CD14-positive monocyte (primary cell): ENCODE data around the gene KCNA1. TPM values are rescaled to one million over a fixed set of nuclear protein-coding genes. Genes with fewer than 3 reads are reported as not detected.

Source experiments
- DNase-seq, 3 donors: peaks; one replicate each; pipeline ENCODE4 v3.0.0-alpha.2; 2011 to 2022
- H2AFZ ChIP-seq: 2 replicates; pipeline ENCODE4 v1.6.0; 2012; ENCODE audit warnings: mild to moderate bottlenecking, low read depth, low read length, inconsistent platforms; ENCODE audit not compliant: insufficient read depth, poor library complexity, severe bottlenecking
- H3K27ac ChIP-seq, 2 donors: 1 replicate in 1 of 2; 2 replicates in 1 of 2; pipeline ENCODE4 v1.5.1; 2012 to 2013; ENCODE audit warnings: low read length in 2 of 2, control low read depth in 1 of 2, inconsistent platforms in 1 of 2, low read depth in 1 of 2, mild to moderate bottlenecking in 1 of 2
- H3K27me3 ChIP-seq, 2 donors: one replicate each; pipeline versions ENCODE4 v1.6.0 to v1.6.1; 2011 to 2013; ENCODE audit warnings: low read length in 2 of 2; ENCODE audit not compliant: control insufficient read depth in 2 of 2, insufficient read depth in 2 of 2
- H3K36me3 ChIP-seq, 2 donors: replicated peaks in 1 of 2; 1 replicate in 1 of 2; 2 replicates in 1 of 2; pipeline versions ENCODE4 v1.5.1 to v1.6.1; 2012 to 2013; ENCODE audit warnings: low read length in 2 of 2, control low read depth in 1 of 2, inconsistent platforms in 1 of 2, mild to moderate bottlenecking in 1 of 2; ENCODE audit not compliant: insufficient read depth in 2 of 2, control insufficient read depth in 1 of 2
- H3K4me1 ChIP-seq, 2 donors: 1 replicate in 1 of 2; 2 replicates in 1 of 2; pipeline versions ENCODE4 v1.5.1 to v1.6.1; 2012 to 2013; ENCODE audit warnings: low read length in 2 of 2, control low read depth in 1 of 2, inconsistent platforms in 1 of 2, mild to moderate bottlenecking in 1 of 2, moderate library complexity in 1 of 2; ENCODE audit not compliant: insufficient read depth in 2 of 2, control insufficient read depth in 1 of 2
- H3K4me2 ChIP-seq: replicated peaks from 2 replicates; pipeline ENCODE3; 2012; ENCODE audit warnings: low read length, moderate library complexity, mild to moderate bottlenecking; ENCODE audit not compliant: poor library complexity, severe bottlenecking; ENCODE audit errors: extremely low read depth
- H3K4me3 ChIP-seq, 3 experiments: fragments of 200-600 bp in 1 of 3; sonication (generic) in 1 of 3; replicated peaks in 1 of 3; 1 replicate in 2 of 3; 2 replicates in 1 of 3; pipeline ENCODE4 v1.5.1; 2011 to 2013; ENCODE audit warnings: low read length in 3 of 3, mild to moderate bottlenecking in 3 of 3, control low read depth in 2 of 3, low read depth in 2 of 3, inconsistent platforms in 1 of 3, moderate library complexity in 1 of 3
- H3K79me2 ChIP-seq: 2 replicates; pipeline ENCODE4 v1.6.0; 2012; ENCODE audit warnings: mild to moderate bottlenecking, control low read depth, inconsistent platforms, low read length, moderate library complexity; ENCODE audit not compliant: insufficient read depth
- H3K9ac ChIP-seq: 2 replicates; pipeline ENCODE4 v1.6.0; 2017; ENCODE audit warnings: low read length, mild to moderate bottlenecking; ENCODE audit not compliant: insufficient read depth, poor library complexity, severe bottlenecking
- H3K9me3 ChIP-seq, 2 donors: replicated peaks in 1 of 2; 1 replicate in 1 of 2; 2 replicates in 1 of 2; pipeline versions ENCODE4 v1.5.1 to v1.6.1; 2012 to 2013; ENCODE audit warnings: low read length in 2 of 2, control low read depth in 1 of 2; ENCODE audit not compliant: control insufficient read depth in 1 of 2, insufficient read depth in 1 of 2
- H4K20me1 ChIP-seq: 2 replicates; pipeline ENCODE4 v1.6.0; 2012; ENCODE audit warnings: mild to moderate bottlenecking, low read length, control low read depth, moderate library complexity; ENCODE audit not compliant: insufficient read depth
- H3K27ac Mint-ChIP-seq, 7 donors: one replicate each; pipeline ENCODE4 v1.8.0; 2020; ENCODE audit warnings: mild to moderate bottlenecking in 7 of 7, mixed read lengths in 7 of 7, moderate library complexity in 6 of 7, inconsistent platforms in 2 of 7
- H3K27me3 Mint-ChIP-seq, 3 donors: one replicate each; pipeline ENCODE4 v1.8.0; 2021 to 2022; ENCODE audit warnings: low read depth in 3 of 3, mild to moderate bottlenecking in 3 of 3, mixed read lengths in 3 of 3, moderate library complexity in 3 of 3, inconsistent platforms in 1 of 3
- H3K36me3 Mint-ChIP-seq, 2 donors: one replicate each; pipeline ENCODE4 v1.8.0; 2020; ENCODE audit warnings: mixed read lengths in 2 of 2, inconsistent platforms in 1 of 2, mild to moderate bottlenecking in 1 of 2
- H3K4me1 Mint-ChIP-seq: one replicate; pipeline ENCODE4 v1.8.0; 2020; ENCODE audit warnings: mild to moderate bottlenecking, mixed read lengths
- H3K4me3 Mint-ChIP-seq, 2 donors: one replicate each; pipeline ENCODE4 v1.8.0; 2020; ENCODE audit warnings: mild to moderate bottlenecking in 2 of 2, mixed read lengths in 2 of 2, moderate library complexity in 1 of 2
- H3K9me3 Mint-ChIP-seq, 7 donors: one replicate each; pipeline ENCODE4 v1.8.0; 2020 to 2022; ENCODE audit warnings: mixed read lengths in 7 of 7, mild to moderate bottlenecking in 6 of 7, moderate library complexity in 6 of 7, inconsistent platforms in 2 of 7
- CTCF ChIP-seq: fragments of 200-600 bp; IDR thresholded peaks from one replicate; pipeline ENCODE4 v1.8.0; 2022; ENCODE audit warnings: antibody characterized with exemption, mild to moderate bottlenecking
- WGBS: methylation state at CpG from one replicate; pipeline ENCODE4 v1.1.5; 2013; ENCODE audit warnings: missing lambda C conversion rate; ENCODE audit not compliant: insufficient coverage; 5-methylcytosine and 5-hydroxymethylcytosine counted together
- intact Hi-C, 2 donors: fragments of 100-400 bp; cut with micrococcal nuclease; formaldehyde crosslinking; loops; one replicate each; pipeline versions ENCODE4 v1.15.0 to v1.15.1; 2023
- polyA plus RNA-seq, 3 donors: library from polyadenylated mRNA; depleted of rRNA in 1 of 3; unstranded in 2 of 3; stranded (reverse) in 1 of 3; fragments of 300-500 nt in 2 of 3; fragments of >200 nt in 1 of 3; fragmentation: Illumina TruSeq in 2 of 3; gene quantifications; 1 replicate in 2 of 3; 2 replicates in 1 of 3; pipeline ENCODE4 v1.2.3, GENCODE V29; 2012 to 2021

KCNA1 gene
- polyA plus RNA-seq, 3 donors, result not detected

DNA sequence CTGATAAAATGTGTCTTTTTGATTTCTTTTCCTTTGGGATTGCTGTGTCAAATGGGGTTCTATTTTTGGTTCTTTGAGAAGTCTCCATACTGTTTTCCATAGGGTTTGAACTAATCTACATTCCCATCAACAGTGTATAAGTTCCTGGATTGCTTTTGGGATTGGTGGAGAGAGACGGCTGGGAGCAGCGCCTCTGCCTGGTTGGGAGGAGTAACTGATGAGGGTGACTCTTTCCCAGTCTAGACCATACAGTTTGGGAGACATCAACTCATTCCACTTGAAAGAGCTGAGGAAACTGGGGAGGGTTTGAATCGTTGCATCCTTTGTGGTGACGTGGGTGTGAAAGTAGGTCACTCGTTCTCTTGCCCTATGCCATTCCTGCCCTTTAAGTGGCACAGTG lies 42.3 kb upstream of the KCNA1 start:
- H3K9ac ChIP-seq, result no peak overlapping the region
- no peak overlapping the region for H3K27ac ChIP-seq
- H4K20me1 ChIP-seq, result no peaks in the 10 kb centered on the region
- no peak overlapping the region for H3K4me3 ChIP-seq
- no peak overlapping the region for H3K4me2 ChIP-seq
- intact Hi-C loops, result no loop called here
- H3K27me3 ChIP-seq, result no peaks in the 10 kb centered on the region
- no peaks in the 10 kb centered on the region for H3K36me3 ChIP-seq
- no peaks in the 10 kb centered on the region for H3K9me3 ChIP-seq
- H3K4me3 Mint-ChIP-seq, result no peak overlapping the region
- TF ChIP-seq CTCF, result no peak
- H3K4me1 ChIP-seq, result no peaks in the 10 kb centered on the region
- H3K36me3 Mint-ChIP-seq, result no peaks in the 10 kb centered on the region
- no peaks in the 10 kb centered on the region for H3K79me2 ChIP-seq
- no peaks in the 10 kb centered on the region for H3K9me3 Mint-ChIP-seq
- no peak for DNase-seq
- peaks cover 7 to 15% (median 14%) of the 10 kb centered on the region in 3 donors for H3K27me3 Mint-ChIP-seq
- 88% methylated on average over 3 of the region's 5 CpGs for WGBS
- H3K4me1 Mint-ChIP-seq, result no peaks in the 10 kb centered on the region
- H3K27ac Mint-ChIP-seq, result no peak overlapping the region
- no peak overlapping the region for H2AFZ ChIP-seq

DNA sequence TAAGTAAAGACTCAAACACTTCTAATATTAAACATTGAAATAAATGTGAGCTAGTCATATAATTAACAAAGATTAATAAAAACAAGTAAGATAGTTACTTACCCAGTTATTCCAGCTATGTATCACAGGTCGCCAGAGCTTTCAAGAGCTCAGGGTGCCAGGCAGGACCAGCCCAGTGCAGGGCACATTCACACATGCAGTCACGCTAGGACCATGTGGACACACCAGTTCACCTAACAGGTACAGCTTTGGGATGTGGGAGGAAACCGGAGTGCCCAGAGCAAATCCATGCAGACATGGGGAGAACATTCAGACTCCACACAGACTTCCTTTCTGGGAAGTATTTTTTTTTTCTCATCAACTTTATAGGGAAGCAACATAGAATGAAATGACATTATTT lies 39.3 kb upstream of the KCNA1 start:
- TF ChIP-seq CTCF, result no peak
- Histone ChIP-seq H3K27ac (no peak overlapping the region), H3K4me1 (no peaks in the 10 kb centered on the region), H3K36me3 (no peaks in the 10 kb centered on the region), H3K4me2 (no peak overlapping the region), H3K9me3 (no peaks in the 10 kb centered on the region), H4K20me1 (no peaks in the 10 kb centered on the region), H2AFZ (no peak overlapping the region), H3K79me2 (no peaks in the 10 kb centered on the region), H3K4me3 (no peak overlapping the region), H3K27me3 (no peaks in the 10 kb centered on the region), H3K9ac (no peak overlapping the region)
- Mint-ChIP-seq H3K9me3 (no peaks in the 10 kb centered on the region), H3K36me3 (no peaks in the 10 kb centered on the region), H3K4me1 (no peaks in the 10 kb centered on the region), H3K27ac (no peak overlapping the region), H3K27me3 (peaks cover 2 to 17% (median 11%) of the 10 kb centered on the region in 3 donors), H3K4me3 (no peak overlapping the region)
- no peak for DNase-seq
- intact Hi-C loops, result no loop called here
- no CpG with 5 or more reads among the region's 3 CpGs for WGBS
